Activated naive CD4-positive, alpha-beta T cell treated with anti-CD3 and anti-CD28 coated beads for 36 hours (primary cell): Measurements from ENCODE around the gene TIAM2. TPM values are rescaled to one million over a fixed set of nuclear protein-coding genes. Genes with fewer than 3 reads are reported as not detected.
"Not testable (repeated sequence)": the region's sequence is repeated elsewhere in the genome, so short reads cannot be mapped to it uniquely, and the experiment has no call there.

Experiments used
- CTCF ChIA-PET: fragments of 350-600 bp; sonication (Branson Sonifier 250); formaldehyde crosslinking; loops from one replicate; lab custom pipeline; 2021; ENCODE audit warnings: antibody characterized with exemption; lab: Charles Lee
- DNase-seq: peaks from one replicate; pipeline ENCODE4 v3.0.0-alpha.2; 2020
- H3K27ac Mint-ChIP-seq: one replicate; pipeline ENCODE4 v1.8.0; 2021; ENCODE audit warnings: mild to moderate bottlenecking, mixed read lengths
- H3K27me3 Mint-ChIP-seq: one replicate; pipeline ENCODE4 v1.8.0; 2021; ENCODE audit warnings: low read depth, mixed read lengths
- H3K36me3 Mint-ChIP-seq: one replicate; pipeline ENCODE4 v1.8.0; 2021; ENCODE audit warnings: low read depth, mixed read lengths
- H3K4me1 Mint-ChIP-seq: one replicate; pipeline ENCODE4 v1.8.0; 2021; ENCODE audit warnings: low read depth, mixed read lengths
- H3K4me3 Mint-ChIP-seq: one replicate; pipeline ENCODE4 v1.8.0; 2021; ENCODE audit warnings: mild to moderate bottlenecking, moderate library complexity, mixed read lengths
- H3K9me3 Mint-ChIP-seq: one replicate; pipeline ENCODE4 v1.8.0; 2021; ENCODE audit warnings: mixed read lengths
- intact Hi-C: fragments of 100-400 bp; cut with micrococcal nuclease; formaldehyde crosslinking; loops from one replicate; pipeline ENCODE4 v1.15.1; 2023
- total RNA-seq, 2 experiments: library from RNA; stranded (reverse); gene quantifications; one replicate each; pipeline ENCODE4 v1.2.3, GENCODE V29; 2021

Gene TIAM2
- total RNA-seq, 2 experiments from 2014 or later: 1.6 to 3.0 TPM

GRCh38 chr6:155117785-155118184 lies 122.7 kb downstream of the TIAM2 start:
- H3K36me3 Mint-ChIP-seq: no peaks in the 10 kb centered on the region
- no peak overlapping the region for H3K27ac Mint-ChIP-seq
- CTCF ChIA-PET: interaction anchor here (1.2 kb wide), 1 partner anchor 250 kb away, joined by 4 read pairs; no protein-coding TSS in a partner anchor
- no peak for DNase-seq
- peaks cover 4% of the 10 kb centered on the region for H3K27me3 Mint-ChIP-seq
- H3K4me3 Mint-ChIP-seq: no peak overlapping the region
- intact Hi-C loops: no loop called here
- no peaks in the 10 kb centered on the region for H3K9me3 Mint-ChIP-seq
- peaks cover 15% of the 10 kb centered on the region for H3K4me1 Mint-ChIP-seq

GRCh38 chr6:155119201-155119600 lies 124.1 kb downstream of the TIAM2 start:
- CTCF ChIA-PET: interaction anchor here (0.8 kb wide), 1 partner anchor 9 kb away, joined by 3 read pairs; no protein-coding TSS in a partner anchor
- H3K27me3 Mint-ChIP-seq, DNase-seq, intact Hi-C loops, H3K27ac Mint-ChIP-seq, H3K4me3 Mint-ChIP-seq, H3K36me3 Mint-ChIP-seq, H3K9me3 Mint-ChIP-seq: not testable (repeated sequence)
- peaks cover 15% of the 10 kb centered on the region for H3K4me1 Mint-ChIP-seq

- Mint-ChIP-seq H3K4me1 (peaks cover 15% of the 10 kb centered on the region), H3K4me3 (no peak overlapping the region), H3K9me3 (no peaks in the 10 kb centered on the region), H3K27me3 (no peaks in the 10 kb centered on the region), H3K36me3 (no peaks in the 10 kb centered on the region), H3K27ac (no peak overlapping the region)
- intact Hi-C loops: no loop called here
- DNase-seq: no peak
- CTCF ChIA-PET: interaction anchor here (0.8 kb wide), 1 partner anchor 8 kb away, joined by 3 read pairs; no protein-coding TSS in a partner anchor
These were observed 124.9 kb downstream of the TIAM2 start for GRCh38 chr6:155120034-155120433.

GRCh38 chr6:155121294-155121693 lies 126.2 kb downstream of the TIAM2 start:
- Mint-ChIP-seq H3K27ac (no peak overlapping the region), H3K4me3 (no peak overlapping the region), H3K27me3 (no peaks in the 10 kb centered on the region), H3K4me1 (peaks cover 11% of the 10 kb centered on the region), H3K36me3 (no peaks in the 10 kb centered on the region), H3K9me3 (no peaks in the 10 kb centered on the region)
- intact Hi-C loops: no loop called here
- CTCF ChIA-PET: interaction anchor here (0.7 kb wide), 1 partner anchor 51 kb away, joined by 3 read pairs; no protein-coding TSS in a partner anchor
- no peak for DNase-seq

GRCh38 chr6:155121699-155122098 lies 126.6 kb downstream of the TIAM2 start:
- Mint-ChIP-seq H3K4me1 (peaks cover 7% of the 10 kb centered on the region), H3K27ac (no peak overlapping the region), H3K4me3 (no peak overlapping the region), H3K9me3 (no peaks in the 10 kb centered on the region), H3K27me3 (no peaks in the 10 kb centered on the region), H3K36me3 (no peaks in the 10 kb centered on the region)
- DNase-seq: no peak
- CTCF ChIA-PET: interaction anchor here (0.7 kb wide), 1 partner anchor 51 kb away, joined by 3 read pairs; no protein-coding TSS in a partner anchor
- intact Hi-C loops: no loop called here

- CTCF ChIA-PET: no interaction called here
- Mint-ChIP-seq H3K36me3 (no peaks in the 10 kb centered on the region), H3K4me3 (no peak overlapping the region), H3K4me1 (peaks cover 10% of the 10 kb centered on the region), H3K27me3 (no peaks in the 10 kb centered on the region), H3K9me3 (no peaks in the 10 kb centered on the region), H3K27ac (no peak overlapping the region)
- no peak for DNase-seq
- intact Hi-C loops: no loop called here
These were observed 127.3 kb downstream of the TIAM2 start for GRCh38 chr6:155122199-155122950.

- no peaks in the 10 kb centered on the region for H3K36me3 Mint-ChIP-seq
- H3K27ac Mint-ChIP-seq: no peak overlapping the region
- CTCF ChIA-PET: interaction anchor here (0.8 to 1.1 kb wide), 2 partner anchors 10 to 12 kb away, joined by 3 read pairs; no protein-coding TSS in a partner anchor
- H3K4me1 Mint-ChIP-seq: peaks cover 10% of the 10 kb centered on the region
- DNase-seq: no peak
- H3K9me3 Mint-ChIP-seq: no peaks in the 10 kb centered on the region
- intact Hi-C loops: no loop called here
- H3K27me3 Mint-ChIP-seq: no peaks in the 10 kb centered on the region
- H3K4me3 Mint-ChIP-seq: no peak overlapping the region
These were observed 128.4 kb downstream of the TIAM2 start for GRCh38 chr6:155123520-155123919.

GRCh38 chr6:155125906-155126305 lies 130.8 kb downstream of the TIAM2 start:
- peaks cover 23% of the 10 kb centered on the region for H3K4me1 Mint-ChIP-seq
- CTCF ChIA-PET: no interaction called here
- H3K36me3 Mint-ChIP-seq: peaks cover 1% of the 10 kb centered on the region
- no peak for DNase-seq
- H3K27me3 Mint-ChIP-seq: no peaks in the 10 kb centered on the region
- intact Hi-C loops: no loop called here
- no peaks in the 10 kb centered on the region for H3K9me3 Mint-ChIP-seq
- H3K27ac Mint-ChIP-seq: no peak overlapping the region
- no peak overlapping the region for H3K4me3 Mint-ChIP-seq

- Mint-ChIP-seq H3K4me1 (peaks cover 23% of the 10 kb centered on the region), H3K27ac (no peak overlapping the region), H3K4me3 (no peak overlapping the region), H3K36me3 (peaks cover 1% of the 10 kb centered on the region), H3K27me3 (no peaks in the 10 kb centered on the region), H3K9me3 (no peaks in the 10 kb centered on the region)
- DNase-seq: peak; percentile 55
- CTCF ChIA-PET: no interaction called here
- intact Hi-C loops: no loop called here
These were observed 131.8 kb downstream of the TIAM2 start for GRCh38 chr6:155126727-155127439.

- CTCF ChIA-PET: interaction anchor here (0.9 kb wide), 1 partner anchor 201 kb away, joined by 5 read pairs; no protein-coding TSS in a partner anchor
- intact Hi-C loops: no loop called here
- Mint-ChIP-seq H3K4me1 (peaks cover 23% of the 10 kb centered on the region), H3K4me3 (no peak overlapping the region), H3K27me3 (no peaks in the 10 kb centered on the region), H3K36me3 (peaks cover 1% of the 10 kb centered on the region), H3K27ac (no peak overlapping the region), H3K9me3 (no peaks in the 10 kb centered on the region)
- no peak for DNase-seq
These were observed 133.9 kb downstream of the TIAM2 start for GRCh38 chr6:155128977-155129376.

- no peak overlapping the region for H3K4me3 Mint-ChIP-seq
- CTCF ChIA-PET: no interaction called here
- peaks cover 23% of the 10 kb centered on the region for H3K4me1 Mint-ChIP-seq
- peaks cover 1% of the 10 kb centered on the region for H3K36me3 Mint-ChIP-seq
- DNase-seq: no peak
- H3K9me3 Mint-ChIP-seq: no peaks in the 10 kb centered on the region
- intact Hi-C loops: loop anchor here (1.0 kb wide), 1 partner anchor 42 kb away; no protein-coding TSS in a partner anchor
- no peaks in the 10 kb centered on the region for H3K27me3 Mint-ChIP-seq
- H3K27ac Mint-ChIP-seq: no peak overlapping the region
These were observed 134.6 kb downstream of the TIAM2 start for GRCh38 chr6:155129744-155130143.

GRCh38 chr6:155130161-155130853 lies 135.2 kb downstream of the TIAM2 start:
- intact Hi-C loops: loop anchor here (1.0 kb wide), 1 partner anchor 41 kb away; no protein-coding TSS in a partner anchor
- no peak overlapping the region for H3K4me3 Mint-ChIP-seq

More at GRCh38 chr6:155130161-155130853, 135.2 kb downstream of the TIAM2 start:
- no peak for DNase-seq
- CTCF ChIA-PET: no interaction called here
- Mint-ChIP-seq H3K9me3 (no peaks in the 10 kb centered on the region), H3K27me3 (no peaks in the 10 kb centered on the region), H3K27ac (peak overlapping the region; percentile 1), H3K4me1 (peaks cover 23% of the 10 kb centered on the region), H3K36me3 (peaks cover 1% of the 10 kb centered on the region)
